ENCODE results near the gene SORCS3. TPM values are rescaled to one million over a fixed set of nuclear protein-coding genes. Genes with fewer than 3 reads are reported as not detected.

Gene SORCS3
- total and polyA plus RNA-seq, 2 of the 4 experiments (the other 2 are of a cell fraction) = not detected

DNA sequence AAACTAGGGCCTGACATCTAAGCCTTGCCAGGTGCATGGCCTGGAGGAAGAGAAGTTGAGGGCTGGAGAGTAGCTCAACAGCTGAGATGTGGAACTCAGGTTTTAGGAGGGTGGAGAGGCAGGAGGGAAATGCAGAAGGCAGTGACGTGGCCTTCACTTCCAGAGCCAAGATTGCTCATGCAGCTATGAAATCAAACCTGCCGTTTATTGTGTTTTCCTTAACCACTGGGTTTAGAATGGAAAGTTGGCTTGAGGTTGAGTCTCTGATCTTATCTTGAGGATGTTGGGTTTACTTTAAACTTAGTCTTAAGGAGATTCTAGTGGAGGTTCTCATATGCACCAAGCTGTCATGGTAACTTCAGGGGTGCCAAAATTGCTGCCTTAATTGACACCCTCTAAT, 178.6 kb downstream of the SORCS3 start:
- Histone ChIP-seq H3K36me3 (ENCODE audit: control insufficient read depth, insufficient read depth, low read length) (no peaks in the 10 kb centered on the region), H2BK15ac (ENCODE audit: low read depth, low read length) (no peak overlapping the region), H2BK20ac (ENCODE audit: low read depth, low read length) (no peak overlapping the region), H2AK5ac (ENCODE audit: low read depth, low read length) (no peak overlapping the region), H3K23ac (ENCODE audit: low read depth, low read length) (no peak overlapping the region), H3K27me3 (ENCODE audit: control insufficient read depth, insufficient read depth, low read length) (no peaks in the 10 kb centered on the region), H3K27ac (ENCODE audit: insufficient read depth, low read length) (no peak overlapping the region), H3K79me1 (ENCODE audit: low read depth in 1 of 2, low read length in 2 of 2) (no peaks in the 10 kb centered on the region), H3K9me3 (ENCODE audit: control insufficient read depth, insufficient read depth, low read length) (peaks cover 18% of the 10 kb centered on the region), H4K5ac (ENCODE audit: low read depth, low read length) (no peak overlapping the region), H4K20me1 (ENCODE audit: insufficient read depth, low read length) (no peaks in the 10 kb centered on the region), H2BK120ac (ENCODE audit: low read depth, low read length) (no peak overlapping the region), H3K9ac (ENCODE audit: low read depth, low read length) (no peak overlapping the region), H3K4me3 (ENCODE audit: insufficient read depth, low read depth, low read length) (no peak overlapping the region), H3K9me1 (ENCODE audit: insufficient read depth, low read length) (no peaks in the 10 kb centered on the region), H2BK5ac (ENCODE audit: low read depth, low read length, poor library complexity, severe bottlenecking) (no peak overlapping the region), H3K56ac (ENCODE audit: extremely low read depth, insufficient read depth, low read length) (no peak overlapping the region), H3K4me2 (ENCODE audit: low read depth, low read length) (no peak overlapping the region), H3K18ac (ENCODE audit: low read depth, low read length) (no peak overlapping the region), H4K91ac (ENCODE audit: insufficient read depth, low read depth, low read length) (no peak overlapping the region), H4K8ac (ENCODE audit: low read depth in 2 of 2, low read length in 2 of 2) (no peak overlapping the region), H2AK9ac (replicated peaks; ENCODE audit: low read depth, low read length, poor library complexity) (no peak overlapping the region), H2AFZ (replicated peaks; ENCODE audit: low read length, poor library complexity) (no peak overlapping the region), H3K4me1 (ENCODE audit: control insufficient read depth, insufficient read depth, low read length) (no peaks in the 10 kb centered on the region), H3K14ac (replicated peaks; ENCODE audit: low read depth, low read length) (no peak overlapping the region), H3K4ac (ENCODE audit: low read depth, low read length) (no peak overlapping the region)
- dilution Hi-C loops (cut with HindIII; ENCODE audit: low sequenced_read_pairs, unreplicated experiment) (no loop called here), in situ Hi-C loops (cut with MboI; ENCODE audit: low sequenced_read_pairs) (no loop called here), intact Hi-C loops (cut with micrococcal nuclease) (no loop called here)
- WGBS, 2 experiments (ENCODE audit: extremely low coverage in 2 of 2, insufficient read length in 1 of 2) = 30% methylated on average over 2 of the region's 2 CpGs; no CpG with 5 or more reads in 1 of the 2 experiments
- ChIA-PET POLR2A (ENCODE audit: unreplicated experiment) (no interaction called here), CTCF (no interaction called here)
- TF ChIP-seq RCOR1 (IDR thresholded peaks at IDR 0.05; ENCODE audit: insufficient replicate concordance, low read length) (no peak), POLR2A (IDR thresholded peaks at IDR 0.05; ENCODE audit: low read depth, low read length) (no peak), BHLHE40 (IDR thresholded peaks at IDR 0.05; ENCODE audit: low read depth, low read length) (no peak), CEBPB (IDR thresholded peaks at IDR 0.05; ENCODE audit: low read depth, low read length) (no peak), RAD21 (IDR thresholded peaks at IDR 0.05; ENCODE audit: low read length) (no peak), MAZ (IDR thresholded peaks at IDR 0.05; ENCODE audit: borderline replicate concordance, low read depth, low read length) (no peak), ELK1 (IDR thresholded peaks at IDR 0.05; ENCODE audit: borderline replicate concordance, low read depth, low read length) (no peak), USF2 (IDR thresholded peaks at IDR 0.05; ENCODE audit: low read depth, low read length) (no peak), RFX5 (IDR thresholded peaks at IDR 0.05; ENCODE audit: low read depth, low read length) (no peak)
- no TSS peak for BruUV-seq (replicated peaks)
- ATAC-seq (ENCODE audit: low read depth) (no peak), DNase-seq (no peak)

Data from IMR-90 (cell line).